ENCODE measurements around the gene CORO7. TPM values are rescaled to one million over a fixed set of nuclear protein-coding genes. Genes with fewer than 3 reads are reported as not detected.
"Not testable (repeated sequence)": the region's sequence is repeated elsewhere in the genome, so short reads cannot be mapped to it uniquely, and the experiment has no call there.

CORO7 gene
- total RNA-seq, 1 donor from 2014 or later, result 122 TPM

DNA sequence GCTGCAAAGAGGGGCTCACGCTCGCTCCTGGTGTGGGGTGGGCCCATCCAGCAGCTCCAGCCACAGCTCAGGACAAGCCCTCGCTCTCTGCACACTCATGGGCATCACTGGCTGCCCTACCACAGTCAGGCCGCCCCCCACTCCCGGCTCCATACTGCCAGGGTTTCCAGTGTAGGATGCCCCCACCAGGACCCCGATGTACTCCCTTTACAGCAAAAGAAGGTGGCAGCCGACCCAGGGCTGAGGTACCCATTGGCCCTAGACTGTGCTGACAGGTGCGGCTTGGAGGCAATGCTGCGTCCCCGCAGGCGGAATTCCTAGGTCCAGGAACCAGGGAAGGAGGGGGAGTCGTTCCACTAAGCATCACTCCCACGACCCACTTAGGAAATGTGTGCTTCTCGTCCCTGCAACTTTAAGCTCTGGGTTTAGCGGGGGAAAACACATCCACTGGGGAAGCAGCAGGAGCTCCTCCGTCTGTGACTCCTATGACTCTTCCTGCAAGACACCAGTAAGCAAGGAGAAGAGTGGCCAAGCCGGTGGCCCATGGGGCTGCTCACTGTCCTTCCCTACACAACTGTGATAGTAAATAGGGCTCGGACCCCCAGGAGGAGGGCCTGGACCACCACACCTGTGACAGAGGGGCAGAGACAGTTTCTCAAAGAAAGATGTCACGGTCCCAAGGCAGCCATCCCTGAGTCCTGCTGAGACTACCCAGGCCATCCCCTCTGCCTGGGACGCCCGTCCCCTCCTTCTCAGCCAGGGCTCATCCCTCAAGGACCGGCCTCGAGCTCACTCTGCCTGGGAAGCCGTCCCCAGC, 13.1 kb downstream of the CORO7 start:
- no peak for DNase-seq (ENCODE audit: low read depth)

DNA sequence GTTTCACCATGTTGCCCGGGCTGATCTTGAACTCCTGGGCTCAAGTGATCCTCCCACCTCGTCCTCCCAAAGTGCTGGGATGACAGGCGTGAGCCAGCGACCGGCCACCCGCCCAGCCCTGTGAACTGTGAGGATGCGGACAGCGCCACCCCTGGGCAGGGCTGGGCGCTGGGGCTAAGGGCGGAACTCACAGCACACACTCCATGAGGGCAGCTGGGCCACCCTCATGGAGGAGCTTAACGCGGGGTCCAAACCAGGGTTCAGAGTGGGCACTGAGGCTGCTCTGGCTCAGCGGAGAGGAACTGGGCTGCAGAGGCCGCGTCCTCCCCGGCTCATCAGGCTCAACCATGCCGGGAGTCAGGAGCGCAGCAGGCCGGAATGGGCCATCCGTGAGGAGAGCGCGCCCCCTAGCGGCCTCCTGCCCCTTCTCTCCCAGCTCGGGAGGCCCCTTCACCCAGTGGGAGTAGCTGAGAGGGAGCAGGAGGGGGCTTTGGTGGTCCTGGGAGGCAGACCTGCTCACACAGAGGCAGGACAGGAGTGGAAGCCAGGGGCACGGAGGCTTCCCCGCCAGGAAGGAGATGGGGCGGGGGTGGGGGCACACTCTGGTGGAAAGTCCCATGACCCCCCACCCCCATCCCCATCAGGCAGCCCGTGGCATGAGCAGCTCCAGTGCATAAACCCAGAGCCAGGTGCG, 13.8 kb downstream of the CORO7 start:
- peak; percentile 77 for DNase-seq (ENCODE audit: low read depth)

DNA sequence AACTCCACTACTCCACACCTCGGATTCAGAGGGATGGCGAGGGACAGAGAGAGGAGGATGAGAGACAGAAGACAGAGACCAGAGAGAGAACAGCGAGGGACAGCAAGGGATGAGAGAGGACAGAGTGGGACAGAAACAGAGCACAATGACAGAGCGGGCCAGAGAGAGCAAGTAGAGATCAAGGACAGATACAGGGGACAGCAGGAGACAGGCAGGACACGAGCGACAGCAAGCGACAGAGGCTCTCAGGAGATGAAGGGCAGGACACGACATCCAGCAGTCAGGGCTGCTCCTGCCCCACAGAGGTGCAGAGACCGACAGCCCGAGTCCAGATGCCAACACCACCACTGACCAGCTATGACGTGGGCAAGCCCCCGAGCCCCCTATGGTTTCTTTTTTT, 14.9 kb downstream of the CORO7 start:
- DNase-seq (ENCODE audit: low read depth), result no peak

DNA sequence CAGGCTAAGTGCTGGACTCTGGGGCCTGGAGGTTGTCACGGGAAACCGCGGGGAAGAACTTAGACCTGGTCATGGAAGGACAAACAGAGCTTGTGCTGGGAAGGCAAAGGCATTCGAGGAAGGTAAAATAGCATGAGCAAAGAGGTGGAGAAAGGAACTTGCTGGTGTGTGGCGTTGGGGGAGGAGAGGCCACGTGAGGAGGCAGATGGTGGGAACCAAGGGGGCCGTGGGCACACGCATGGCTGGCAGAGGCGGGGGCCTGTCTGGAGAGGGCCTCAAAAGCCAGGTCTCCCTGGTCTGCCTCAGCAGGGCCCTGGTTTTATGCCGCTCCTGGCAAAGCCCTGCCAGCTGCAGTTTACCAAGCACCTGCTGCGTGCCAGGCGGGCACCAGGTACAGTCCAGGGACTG, 15.3 kb downstream of the CORO7 start:
- DNase-seq (ENCODE audit: low read depth), result no peak

DNA sequence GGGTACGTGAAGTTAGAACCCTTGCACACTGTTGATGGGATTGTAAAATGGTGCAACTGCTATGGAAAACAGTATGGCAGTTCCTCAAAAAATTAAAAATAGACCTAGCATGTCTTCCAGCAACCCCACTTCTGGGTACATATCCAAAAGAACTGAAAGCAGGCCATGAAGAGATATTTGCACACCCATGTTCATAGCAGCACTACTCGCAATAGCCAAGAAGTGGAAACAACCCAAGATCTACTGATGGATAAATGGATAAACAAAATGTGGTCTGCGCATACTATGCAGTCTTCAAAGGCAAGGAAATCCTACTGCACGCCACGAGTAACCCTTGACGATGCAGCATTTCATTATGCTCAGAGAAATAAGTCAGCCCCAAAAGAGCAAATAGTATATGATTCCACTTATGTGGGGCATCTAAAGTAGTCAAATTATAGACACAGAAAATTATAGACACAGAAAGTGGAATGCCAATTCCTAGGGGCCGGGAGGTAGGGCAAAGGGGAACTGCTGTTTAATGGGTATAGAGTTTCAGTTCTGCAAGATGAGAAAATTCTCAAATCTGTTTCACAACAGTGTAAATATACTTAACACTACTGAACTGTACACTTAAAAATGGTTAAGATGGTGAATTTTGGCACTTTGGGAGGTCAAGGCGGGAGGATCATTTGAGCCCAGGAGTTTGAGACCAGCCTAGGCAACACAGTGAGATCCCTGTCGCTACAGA, 17.2 kb downstream of the CORO7 start:
- DNase-seq (ENCODE audit: low read depth), result no peak

DNA sequence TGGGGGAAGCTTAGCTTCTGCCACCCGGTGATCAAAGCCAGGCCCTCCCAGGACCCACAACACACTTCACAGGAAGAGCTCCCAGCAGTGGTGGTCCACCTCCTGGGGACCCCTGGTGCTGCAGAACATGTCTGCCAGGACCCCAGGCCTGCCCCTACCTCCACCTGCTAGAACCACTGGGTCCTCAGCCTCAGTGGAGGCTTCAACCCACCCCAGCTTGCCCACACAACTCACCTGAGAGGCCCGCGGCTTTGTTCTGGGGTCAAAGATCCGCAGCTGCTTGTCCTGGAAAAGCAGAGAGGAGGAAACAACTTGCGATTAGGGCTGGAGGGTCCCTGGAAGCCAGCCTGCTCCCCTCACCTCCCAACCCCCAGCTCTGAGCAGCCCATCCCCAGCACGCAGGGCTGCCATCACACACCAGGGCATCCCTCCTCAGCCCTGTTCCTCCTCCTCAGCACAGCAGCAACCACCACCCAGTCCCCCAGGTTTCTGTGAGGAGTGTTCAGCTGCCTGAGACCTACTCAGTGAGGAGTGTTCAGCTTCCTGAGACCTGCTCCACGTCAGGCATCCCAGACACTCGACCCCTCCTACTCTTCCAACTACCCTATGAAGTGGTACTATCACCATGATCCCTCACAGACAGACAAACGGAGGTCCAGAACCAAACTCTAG, 21.2 kb downstream of the CORO7 start:
- no peak for DNase-seq (ENCODE audit: low read depth)

DNA sequence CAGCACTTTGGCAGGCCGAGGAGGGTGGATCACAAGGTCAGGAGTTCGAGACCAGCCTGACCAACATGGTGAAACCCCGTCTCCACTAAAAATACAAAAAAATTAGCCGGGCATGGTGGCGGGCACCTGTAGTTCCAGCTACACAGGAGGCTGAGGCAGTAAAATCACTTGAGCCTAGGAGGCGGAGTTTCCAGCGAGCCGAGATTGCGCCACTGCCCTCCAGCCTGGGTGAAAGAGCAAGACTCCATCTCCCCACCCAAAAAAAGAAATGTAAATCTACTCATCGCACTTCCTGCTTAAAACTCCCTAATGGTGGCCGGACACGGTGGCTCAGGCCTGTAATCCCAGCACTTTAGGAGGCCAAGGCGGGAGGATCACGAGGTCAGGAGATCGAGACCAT, 22.5 kb downstream of the CORO7 start:
- DNase-seq (ENCODE audit: low read depth), result not testable (repeated sequence)

DNA sequence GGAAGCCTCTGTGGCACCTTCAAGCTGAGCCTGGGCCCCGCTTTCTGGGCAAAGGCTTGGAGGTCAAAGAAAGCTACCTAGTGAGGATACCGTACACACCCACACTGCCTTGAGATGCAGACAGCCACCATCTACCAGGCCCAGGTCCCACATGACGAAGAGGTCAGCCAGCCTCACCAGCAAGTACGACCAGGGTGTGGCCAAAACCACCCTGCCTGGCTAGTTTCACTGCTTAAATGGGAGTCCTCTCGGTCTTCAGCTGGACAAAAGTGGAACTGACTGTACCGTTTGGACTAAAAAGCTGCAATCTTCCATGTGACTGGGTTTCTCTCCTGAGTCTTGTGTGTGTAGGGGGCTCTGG, 23.2 kb downstream of the CORO7 start:
- no peak for DNase-seq (ENCODE audit: low read depth)

DNA sequence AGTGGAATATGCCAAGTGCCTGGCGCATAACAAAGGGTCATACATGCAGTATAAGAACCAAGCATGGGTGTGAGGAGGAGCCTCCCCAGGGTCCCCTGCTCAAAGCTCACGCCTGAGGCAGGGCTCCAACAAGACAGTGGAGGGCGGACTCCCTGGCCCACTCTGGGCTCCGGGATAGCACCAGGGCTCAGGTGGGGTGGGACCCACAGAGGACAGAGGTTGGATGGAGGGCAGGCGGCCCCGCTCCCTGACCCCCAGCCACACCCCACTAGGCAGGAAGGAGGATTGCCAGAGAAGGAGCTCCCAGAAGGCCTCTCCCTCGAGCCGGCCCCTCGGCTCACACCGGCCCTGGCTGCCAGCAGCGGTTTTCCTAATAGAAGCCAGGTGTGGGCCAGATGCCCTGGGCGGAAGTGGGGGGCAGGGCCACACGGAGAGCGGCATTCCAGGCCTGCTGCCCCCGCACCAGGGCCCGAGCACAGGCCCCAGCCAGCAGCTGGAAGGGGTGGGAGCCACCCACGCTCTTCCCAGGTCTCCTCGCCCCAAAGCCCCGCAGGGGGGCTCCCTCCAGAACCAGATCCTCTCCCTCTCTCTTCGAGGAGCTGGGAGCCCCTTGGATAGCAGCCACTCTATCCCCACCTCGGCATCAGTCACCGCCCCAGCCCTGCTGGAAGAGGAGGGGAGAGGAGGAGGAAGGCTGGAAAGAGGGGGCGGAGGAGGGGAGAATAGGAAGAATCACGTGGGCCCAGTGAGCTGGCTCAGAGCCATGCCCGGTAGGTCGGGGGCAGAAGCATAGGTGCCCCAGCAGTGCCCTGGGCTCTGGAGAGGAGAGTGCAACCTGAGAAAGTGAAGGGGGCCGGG, 23.8 kb downstream of the CORO7 start:
- DNase-seq (ENCODE audit: low read depth), result no peak

DNA sequence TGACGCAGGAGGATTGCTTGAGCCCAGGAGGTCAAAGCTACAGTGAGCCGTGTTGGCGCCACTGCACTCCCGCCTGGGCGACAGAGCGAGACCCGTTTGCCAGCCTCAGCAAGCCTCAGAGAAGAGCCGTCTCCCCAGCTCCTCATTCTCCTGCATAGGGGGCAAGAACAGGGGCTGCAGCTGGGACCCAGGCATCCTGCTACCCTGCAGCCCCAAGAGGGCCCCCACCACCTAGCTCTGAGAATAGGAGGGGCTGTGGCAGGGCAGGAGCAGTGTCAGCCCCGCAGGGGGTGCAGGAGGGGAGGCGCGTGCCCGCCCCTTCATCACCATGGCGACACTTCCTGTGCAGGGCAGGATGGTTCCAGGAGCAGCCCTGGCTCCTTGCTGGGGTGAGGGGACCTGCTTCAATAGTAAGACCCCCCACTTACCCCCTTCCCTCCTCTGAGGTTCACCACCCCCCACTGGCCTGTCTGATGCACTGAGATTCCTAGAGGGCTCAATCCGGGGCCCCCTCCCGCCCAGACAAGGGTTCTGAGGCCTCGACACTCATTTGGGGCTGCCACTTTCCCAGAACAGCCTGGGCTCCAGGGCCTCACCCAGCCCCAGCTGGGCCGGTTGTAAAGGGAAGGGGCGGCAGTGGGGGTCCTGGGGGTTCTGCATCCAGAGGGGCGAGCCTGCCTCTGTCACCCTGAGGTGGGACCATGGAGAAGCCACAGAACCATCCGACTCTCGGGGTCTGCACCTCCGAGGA, 24.6 kb downstream of the CORO7 start:
- DNase-seq (ENCODE audit: low read depth), result no peak

DNA sequence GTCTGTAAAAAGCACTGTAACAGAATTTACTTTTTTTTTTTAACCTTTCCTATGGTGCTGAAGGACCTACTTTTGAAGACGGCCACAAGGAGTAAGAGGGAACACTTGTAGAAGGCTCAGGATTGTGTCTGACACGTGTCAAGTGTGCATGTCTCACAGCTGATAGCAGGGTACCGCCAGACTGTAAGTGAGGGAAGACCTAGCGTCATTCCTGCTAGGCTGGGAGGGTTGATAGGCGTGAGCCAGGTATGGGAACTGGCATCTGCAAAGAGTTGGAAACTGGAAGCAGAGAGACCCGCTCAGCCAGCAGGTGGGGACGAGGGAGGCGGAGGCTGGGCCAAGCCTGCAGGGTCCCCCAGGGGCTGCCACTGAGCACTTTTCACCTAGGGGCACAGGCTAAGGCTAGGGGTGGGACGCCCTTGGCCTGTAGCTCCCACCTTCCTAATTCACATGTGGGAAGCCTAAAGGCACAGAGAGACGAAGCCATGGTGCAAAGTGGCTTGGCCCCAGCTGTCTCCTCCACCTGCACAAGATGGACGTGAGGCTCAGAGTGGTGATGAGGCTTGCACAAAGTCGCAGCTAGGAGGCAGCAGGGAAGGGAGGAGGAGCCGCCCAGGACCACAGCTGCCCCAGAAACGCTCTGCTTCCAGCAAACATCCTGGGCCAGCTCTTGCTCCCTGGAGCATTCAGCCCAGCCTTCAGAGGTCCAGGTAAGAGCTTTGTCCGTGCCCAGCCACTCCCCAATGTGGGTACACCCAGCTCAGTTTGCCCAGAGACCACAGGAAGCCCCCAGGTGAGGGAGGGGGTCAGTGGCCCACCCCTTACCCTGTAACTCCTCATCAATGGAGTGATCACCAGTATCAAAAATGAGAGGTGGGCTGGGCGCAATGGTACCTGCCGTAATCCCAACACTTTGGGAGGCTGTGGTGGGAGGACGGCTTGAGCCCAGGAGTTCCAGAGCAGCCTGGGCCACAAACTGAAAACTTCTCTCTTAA, 25.8 kb downstream of the CORO7 start:
- DNase-seq (ENCODE audit: low read depth), result no peak

DNA sequence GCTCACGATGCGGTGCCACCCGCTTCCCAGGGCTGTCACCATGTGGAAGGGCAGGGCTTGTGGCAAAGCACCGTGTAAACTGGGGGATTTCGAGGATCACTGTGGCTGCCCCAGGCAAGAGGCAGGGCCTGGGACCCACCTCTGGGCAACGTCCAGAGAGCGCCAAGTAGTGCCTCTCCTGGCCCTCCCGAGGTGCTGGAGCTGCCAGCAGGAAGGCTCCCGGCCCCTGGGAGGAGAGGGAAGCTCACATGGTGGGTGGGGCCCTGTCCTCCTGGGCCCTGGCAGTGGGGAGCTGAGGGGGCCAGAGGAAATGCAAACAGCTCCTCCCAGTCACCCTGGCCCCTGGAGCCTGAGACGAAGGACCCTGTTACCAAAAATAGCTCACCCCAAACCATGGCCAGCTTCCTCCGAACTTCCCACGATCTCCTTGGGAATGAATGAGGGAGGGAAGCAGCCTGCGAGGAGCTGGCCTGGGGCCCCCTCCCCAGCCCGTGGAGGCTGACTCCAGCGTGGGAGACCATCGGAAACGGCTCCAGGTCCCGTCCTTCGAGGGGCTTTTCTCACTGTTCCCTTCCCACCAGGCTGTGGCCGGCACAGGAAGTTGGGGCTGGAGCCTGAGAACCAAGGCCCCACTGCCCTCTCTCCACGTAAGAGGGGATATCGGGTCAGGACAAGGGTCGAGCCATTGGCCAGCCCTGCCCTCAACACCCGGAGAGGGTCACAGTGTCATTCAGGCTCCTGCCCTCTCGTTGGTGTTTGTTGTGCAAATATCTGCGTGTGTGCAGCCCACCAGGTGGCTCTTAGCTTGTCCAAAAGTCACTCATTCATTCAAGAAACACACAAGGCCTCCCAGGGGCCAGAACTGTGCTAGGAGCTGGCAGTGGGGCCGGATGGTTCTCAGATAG, 27.1 kb downstream of the CORO7 start:
- no peak for DNase-seq (ENCODE audit: low read depth)

DNA sequence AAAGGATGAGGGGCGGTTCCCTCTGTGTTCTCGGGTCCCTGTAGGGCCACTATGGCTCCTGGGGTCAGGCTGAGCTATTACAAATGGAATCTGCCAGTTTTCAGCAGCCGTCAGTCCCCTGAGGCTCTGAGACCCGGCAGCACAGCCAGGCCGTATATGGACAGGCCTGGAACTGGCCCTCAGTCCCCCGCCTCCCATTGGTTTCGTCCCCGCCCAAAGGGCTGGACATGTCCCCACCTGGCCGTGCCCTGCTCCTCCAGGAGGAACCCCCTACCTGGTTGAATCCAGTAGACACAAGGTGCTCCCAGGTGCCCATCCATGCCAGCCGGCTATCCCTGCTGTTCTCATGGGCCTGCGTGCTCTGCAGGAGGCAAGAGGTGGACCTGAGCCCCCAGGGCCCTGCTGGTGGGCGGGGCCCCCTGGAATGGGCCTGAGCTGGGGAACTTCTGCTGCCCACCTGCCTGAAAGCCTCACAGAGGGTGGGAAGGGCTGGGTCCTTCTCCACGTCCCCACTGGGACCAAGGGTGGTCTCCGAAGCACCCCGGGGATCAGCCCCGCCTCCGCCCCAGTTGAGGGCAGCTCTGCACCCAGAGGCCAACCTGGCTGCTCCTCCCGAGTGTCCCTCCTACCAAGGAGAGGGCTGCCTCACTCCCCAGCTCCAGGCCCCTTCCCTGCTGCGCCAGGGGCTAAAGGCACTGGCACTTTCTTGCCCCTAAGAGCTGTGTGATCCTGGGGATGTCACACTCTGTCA, 27.9 kb downstream of the CORO7 start:
- DNase-seq (ENCODE audit: low read depth), result no peak

DNA sequence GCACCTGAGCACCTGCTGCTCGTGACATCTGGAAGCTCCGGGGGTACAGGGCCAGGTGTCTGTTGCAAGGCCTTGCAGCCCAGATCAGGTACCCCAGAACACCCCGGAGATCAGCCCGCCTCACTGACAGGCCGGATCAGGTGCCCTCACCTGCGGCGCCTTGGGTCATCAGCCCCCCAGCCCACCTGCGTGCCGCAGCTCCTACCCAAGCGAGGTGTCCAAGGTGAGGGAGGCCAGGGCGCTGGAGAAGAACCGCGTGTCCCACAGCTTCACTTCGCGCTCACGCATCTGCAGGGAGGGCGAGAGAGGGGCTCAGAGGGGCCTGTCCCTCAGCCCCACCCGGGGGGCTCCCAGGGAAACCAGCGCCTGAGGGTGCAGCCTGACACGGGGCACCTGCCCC, 28.6 kb downstream of the CORO7 start:
- no peak for DNase-seq (ENCODE audit: low read depth)

DNA sequence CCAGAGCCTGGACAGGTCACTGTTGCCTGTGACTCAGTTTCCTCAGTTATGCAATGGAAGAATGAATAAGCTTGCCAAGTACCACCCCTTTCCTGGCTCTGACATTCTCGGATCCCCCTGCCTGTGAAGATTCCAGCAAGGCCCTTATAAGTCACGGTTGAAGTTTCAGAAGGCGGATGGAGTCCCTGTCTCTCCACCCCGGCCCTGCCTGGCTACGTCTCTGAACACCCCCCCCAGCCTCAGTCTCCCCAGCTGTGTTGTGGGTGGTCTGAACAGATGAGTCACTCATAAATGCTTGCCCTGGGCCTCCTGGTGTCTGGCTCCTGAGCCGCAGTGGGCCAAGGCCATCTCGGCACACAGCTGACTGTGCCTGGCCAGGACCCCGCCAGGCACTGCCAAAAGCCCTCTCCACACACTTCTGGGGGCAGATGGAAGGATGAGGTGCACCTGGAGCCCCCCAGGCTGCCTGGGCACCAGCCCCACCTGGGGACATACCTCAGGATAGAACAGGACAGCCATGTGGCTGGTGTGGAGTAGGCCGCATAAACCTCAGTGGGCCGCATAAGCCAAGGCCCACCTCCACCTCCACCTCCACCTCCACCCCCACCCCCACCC, 29.3 kb downstream of the CORO7 start:
- DNase-seq (ENCODE audit: low read depth), result no peak

DNA sequence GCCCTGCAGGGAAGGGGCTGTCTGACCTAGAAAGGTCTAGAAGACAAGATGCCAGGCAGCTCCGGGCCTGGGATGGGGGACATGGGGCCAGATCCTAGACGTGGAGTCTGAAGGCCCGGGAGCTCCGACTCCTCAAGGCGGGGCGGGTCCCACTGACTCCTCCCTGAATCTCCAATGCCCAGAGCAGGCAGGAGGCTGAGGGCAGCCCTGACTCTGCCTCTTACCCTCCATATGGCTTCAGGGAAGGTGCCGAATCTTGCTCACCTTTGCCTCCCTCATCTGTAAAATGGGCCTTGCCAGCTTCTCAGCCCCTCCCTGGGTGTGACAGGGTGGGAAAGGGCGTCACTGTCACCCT, 30.0 kb downstream of the CORO7 start:
- no peak for DNase-seq (ENCODE audit: low read depth)

All from myocyte (in vitro differentiated cells).